NCI-H1417 treated with DMSO at 0.1 percent for 48 hours (cell line): Measurements from ENCODE around the gene MRPL17.

Experiments used
- DNase-seq: peaks from one replicate; lab custom pipeline; 2025; lab: John Stamatoyannopoulos, UW

MRPL17 gene

GRCh38 chr11:6632116-6633073, 50.7 kb downstream of the MRPL17 start:
- no peak for DNase-seq

DNA sequence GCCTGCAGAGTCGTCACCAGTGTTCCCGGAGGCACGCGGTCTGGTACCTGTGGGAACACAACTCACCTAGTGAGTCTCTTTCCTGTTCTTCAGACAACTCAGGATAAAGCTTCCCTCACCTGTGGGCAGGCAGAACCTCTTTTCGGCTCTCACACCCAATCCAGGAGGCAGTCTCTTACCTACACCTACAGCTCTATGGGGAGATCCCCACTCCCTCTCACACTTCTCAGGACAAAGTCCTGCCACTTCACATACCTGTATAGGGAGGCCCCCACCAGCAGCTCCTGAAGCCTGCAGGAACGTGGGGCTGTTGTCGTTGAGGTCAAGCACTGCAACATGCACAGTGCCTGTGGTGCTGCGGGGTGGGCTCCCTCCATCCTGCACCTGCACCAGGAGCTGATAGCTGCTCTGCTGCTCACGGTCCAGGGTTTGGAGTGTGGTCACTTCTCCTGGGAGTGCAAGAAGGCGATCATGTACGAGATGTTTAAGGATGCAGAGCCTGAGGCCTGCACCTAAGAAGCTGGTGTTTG, 51.7 kb downstream of the MRPL17 start:
- no peak for DNase-seq

GRCh38 chr11:6630632-6631291, 52.4 kb downstream of the MRPL17 start:
- DNase-seq = no peak
